ENCODE measurements around the gene EXOSC2. TPM values are rescaled to one million over a fixed set of nuclear protein-coding genes. Genes with fewer than 3 reads are reported as not detected.

EXOSC2 gene

DNA sequence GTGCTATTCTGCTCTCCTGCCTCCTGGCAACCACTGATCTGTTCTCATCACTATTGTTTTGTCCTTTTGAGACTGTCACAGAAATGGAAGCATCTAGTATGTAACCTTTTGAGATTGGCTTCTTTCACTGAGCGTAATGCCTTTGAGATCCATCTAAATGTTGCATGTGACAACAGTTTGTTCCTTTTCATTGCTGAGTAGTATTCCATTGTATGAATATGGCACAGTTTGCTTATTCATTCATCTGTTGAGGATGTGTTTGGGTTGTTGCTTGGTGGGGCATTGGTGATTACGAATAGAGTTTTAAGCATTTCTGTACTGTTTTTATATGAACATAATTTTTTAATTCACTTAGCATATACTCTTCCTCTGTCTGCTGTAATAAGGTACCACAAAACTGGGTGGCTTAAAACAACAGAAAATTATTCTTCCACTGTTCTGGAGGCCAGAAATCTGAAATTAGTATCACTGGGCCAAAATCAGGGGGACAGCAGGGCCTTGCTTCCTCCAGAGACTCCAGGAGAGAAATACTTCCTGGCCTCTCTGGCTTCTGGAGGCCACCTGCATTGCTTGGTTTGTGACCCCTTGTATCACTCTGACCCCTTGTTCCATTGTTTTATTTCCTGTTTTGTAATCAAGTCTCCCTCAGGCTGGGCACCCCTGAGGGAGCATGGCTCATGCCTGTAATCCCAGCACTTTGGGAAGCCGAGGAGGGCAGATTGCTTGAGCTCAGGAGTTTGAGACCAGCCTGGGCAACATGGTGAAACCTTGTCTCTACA is 53.0 kb downstream of the EXOSC2 start:
- Histone ChIP-seq H3K23ac (ENCODE audit: low read length in 2 of 2) (no peak overlapping the region), H3K9me3 (ENCODE audit: control insufficient read depth, low read length) (no peaks in the 10 kb centered on the region), H3K4ac (ENCODE audit: low read depth in 1 of 2, low read length in 2 of 2) (no peak overlapping the region), H3K27me3 (ENCODE audit: control insufficient read depth in 1 of 2, insufficient read depth in 1 of 2, low read length in 2 of 2) (no peaks in the 10 kb centered on the region), H2BK5ac (ENCODE audit: low read depth, low read length, poor library complexity, severe bottlenecking) (no peak overlapping the region), H3K4me1 (ENCODE audit: control insufficient read depth, insufficient read depth, low read depth, low read length) (peaks cover 4% of the 10 kb centered on the region), H2AK5ac (ENCODE audit: low read length, severe bottlenecking) (no peak overlapping the region), H2BK15ac (ENCODE audit: low read depth, poor library complexity, severe bottlenecking) (no peak overlapping the region), H2BK12ac (ENCODE audit: low read length in 2 of 2) (no peak overlapping the region), H4K91ac (ENCODE audit: low read length) (no peak overlapping the region), H3K27ac (ENCODE audit: low read length, poor library complexity, severe bottlenecking) (no peak overlapping the region), H3K4me3 (ENCODE audit: insufficient read depth in 1 of 2, low read depth in 1 of 2, low read length in 2 of 2) (no peak overlapping the region), H3K14ac (ENCODE audit: low read length in 2 of 2) (no peak overlapping the region), H3K9ac (ENCODE audit: low read length) (no peak overlapping the region), H3K4me2 (ENCODE audit: low read length, poor library complexity, severe bottlenecking) (no peak overlapping the region), H3K36me3 (ENCODE audit: control insufficient read depth in 1 of 2, insufficient read depth in 2 of 2, low read depth in 1 of 2, low read length in 2 of 2) (peaks cover 0 to 3% of the 10 kb centered on the region in 2 experiments), H2AFZ (ENCODE audit: low read depth, low read length) (no peak overlapping the region), H3K79me1 (replicated peaks; ENCODE audit: low read length, poor library complexity, severe bottlenecking) (peaks cover 28% of the 10 kb centered on the region), H4K8ac (ENCODE audit: low read length) (no peak overlapping the region), H2BK120ac (ENCODE audit: low read depth, low read length) (no peak overlapping the region), H3K18ac (ENCODE audit: low read depth in 1 of 2, low read length in 2 of 2) (no peak overlapping the region)
- DNase-seq, result no peak
- 94% methylated on average over 2 of the region's 3 CpGs for WGBS

DNA sequence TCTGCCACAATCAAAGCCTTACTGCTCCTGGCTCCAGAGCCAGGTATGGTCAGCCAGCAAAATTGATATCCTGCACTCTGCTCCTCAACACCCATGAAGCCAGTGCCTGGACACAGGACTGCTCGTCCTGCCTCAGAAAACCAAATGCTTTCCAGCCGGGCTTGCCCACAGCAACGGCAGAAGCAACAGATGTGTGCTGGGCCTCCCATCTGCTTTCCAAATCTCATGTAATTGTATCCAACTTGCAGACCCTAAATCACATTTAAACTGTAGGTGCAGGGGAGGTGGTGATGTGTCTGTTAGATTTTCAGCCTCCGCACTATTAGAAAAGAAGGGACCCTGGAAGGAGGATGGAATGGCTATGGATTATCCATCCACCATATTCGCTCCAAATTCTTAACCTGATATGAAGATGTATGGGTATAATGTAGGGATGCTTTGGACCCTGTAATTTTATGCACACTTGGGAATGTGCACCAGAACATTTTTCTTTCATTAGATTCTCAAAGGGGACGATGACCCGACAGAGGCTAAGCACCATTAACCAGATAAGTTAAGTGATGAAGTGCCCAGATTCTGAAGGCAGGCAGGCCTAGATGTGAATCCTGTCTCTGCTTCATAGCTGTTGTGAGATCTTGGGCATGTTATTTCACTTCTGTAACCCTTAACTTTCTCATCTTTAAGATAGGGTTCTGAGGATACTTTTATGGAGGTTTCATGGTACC is 58.2 kb downstream of the EXOSC2 start:
- no peak overlapping the region for H3K4me2 ChIP-seq (ENCODE audit: low read length, poor library complexity, severe bottlenecking)
- H3K9me3 ChIP-seq (ENCODE audit: control insufficient read depth, low read length), result no peaks in the 10 kb centered on the region
- H3K4me3 ChIP-seq (ENCODE audit: insufficient read depth in 1 of 2, low read depth in 1 of 2, low read length in 2 of 2), result no peak overlapping the region
- no peak overlapping the region for H3K14ac ChIP-seq (ENCODE audit: low read length in 2 of 2)
- H2AK5ac ChIP-seq (ENCODE audit: low read length, severe bottlenecking), result no peak overlapping the region
- no peak overlapping the region for H2BK15ac ChIP-seq (ENCODE audit: low read depth, poor library complexity, severe bottlenecking)
- H3K18ac ChIP-seq (ENCODE audit: low read depth in 1 of 2, low read length in 2 of 2), result no peak overlapping the region
- peaks cover 0 to 3% of the 10 kb centered on the region in 2 experiments for H3K36me3 ChIP-seq (ENCODE audit: control insufficient read depth in 1 of 2, insufficient read depth in 2 of 2, low read depth in 1 of 2, low read length in 2 of 2)
- H3K4ac ChIP-seq (ENCODE audit: low read depth in 1 of 2, low read length in 2 of 2), result no peak overlapping the region
- no peak overlapping the region for H2BK5ac ChIP-seq (ENCODE audit: low read depth, low read length, poor library complexity, severe bottlenecking)
- no peak overlapping the region for H4K8ac ChIP-seq (ENCODE audit: low read length)
- no peak overlapping the region for H4K91ac ChIP-seq (ENCODE audit: low read length)
- no peak overlapping the region for H3K23ac ChIP-seq (ENCODE audit: low read length in 2 of 2)
- no peak overlapping the region for H2BK12ac ChIP-seq (ENCODE audit: low read length in 2 of 2)
- H3K27me3 ChIP-seq (ENCODE audit: control insufficient read depth in 1 of 2, insufficient read depth in 1 of 2, low read length in 2 of 2), result no peaks in the 10 kb centered on the region
- no peak overlapping the region for H2AFZ ChIP-seq (ENCODE audit: low read depth, low read length)
- H3K79me1 ChIP-seq (replicated peaks; ENCODE audit: low read length, poor library complexity, severe bottlenecking), result peaks cover 26% of the 10 kb centered on the region
- no peak overlapping the region for H3K27ac ChIP-seq (ENCODE audit: low read length, poor library complexity, severe bottlenecking)
- no peak for DNase-seq
- no peak overlapping the region for H2BK120ac ChIP-seq (ENCODE audit: low read depth, low read length)
- H3K4me1 ChIP-seq (ENCODE audit: control insufficient read depth, insufficient read depth, low read depth, low read length), result peaks cover 3% of the 10 kb centered on the region
- WGBS, result 95% methylated on average over 6 of the region's 7 CpGs
- H3K9ac ChIP-seq (ENCODE audit: low read length), result no peak overlapping the region

Small RNA genes within 50 kb of the gene (small RNA-seq; reads per million reads assigned to genes)
- gene AL359092.1 (ENCODE audit: low read depth), result not detected

All from mesenchymal stem cell (in vitro differentiated cells and primary cell).